ENCODE measurements around the gene SH3BGR.

SH3BGR gene

GRCh38 chr21:39523915-39524314 lies 72.1 kb downstream of the SH3BGR start:
- no peak overlapping the region for H3K4me3 ChIP-seq (replicated peaks in 1 of 2; ENCODE audit: low read depth in 2 of 2, low read length in 2 of 2)
- TF ChIP-seq, protein P1, sequence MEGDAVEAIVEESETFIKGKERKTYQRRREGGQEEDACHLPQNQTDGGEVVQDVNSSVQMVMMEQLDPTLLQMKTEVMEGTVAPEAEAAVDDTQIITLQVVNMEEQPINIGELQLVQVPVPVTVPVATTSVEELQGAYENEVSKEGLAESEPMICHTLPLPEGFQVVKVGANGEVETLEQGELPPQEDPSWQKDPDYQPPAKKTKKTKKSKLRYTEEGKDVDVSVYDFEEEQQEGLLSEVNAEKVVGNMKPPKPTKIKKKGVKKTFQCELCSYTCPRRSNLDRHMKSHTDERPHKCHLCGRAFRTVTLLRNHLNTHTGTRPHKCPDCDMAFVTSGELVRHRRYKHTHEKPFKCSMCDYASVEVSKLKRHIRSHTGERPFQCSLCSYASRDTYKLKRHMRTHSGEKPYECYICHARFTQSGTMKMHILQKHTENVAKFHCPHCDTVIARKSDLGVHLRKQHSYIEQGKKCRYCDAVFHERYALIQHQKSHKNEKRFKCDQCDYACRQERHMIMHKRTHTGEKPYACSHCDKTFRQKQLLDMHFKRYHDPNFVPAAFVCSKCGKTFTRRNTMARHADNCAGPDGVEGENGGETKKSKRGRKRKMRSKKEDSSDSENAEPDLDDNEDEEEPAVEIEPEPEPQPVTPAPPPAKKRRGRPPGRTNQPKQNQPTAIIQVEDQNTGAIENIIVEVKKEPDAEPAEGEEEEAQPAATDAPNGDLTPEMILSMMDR (IDR thresholded peaks at IDR 0.05; ENCODE audit: low read depth, low read length) = no peak
- DNase-seq (ENCODE audit: low read depth in 2 of 2) = no peak

DNA sequence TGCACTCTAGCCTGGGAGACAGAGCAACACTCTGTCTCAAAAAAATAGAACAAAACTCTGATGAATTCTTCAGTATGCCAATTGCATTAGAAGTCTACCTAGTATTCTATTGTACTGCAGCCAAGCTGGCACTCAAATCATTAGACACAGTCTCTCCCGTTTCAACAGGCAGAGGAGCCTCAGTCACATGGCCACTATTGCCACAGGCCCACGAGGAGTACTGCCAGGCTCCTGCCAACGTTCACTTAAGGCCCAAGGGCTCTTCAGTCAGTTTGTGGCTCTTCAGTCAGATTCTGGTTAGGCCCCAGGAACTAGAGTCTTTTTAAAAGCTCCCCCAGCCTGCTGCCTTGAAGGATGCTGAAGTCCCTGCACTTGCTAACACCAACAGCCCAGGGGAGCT lies 73.4 kb downstream of the SH3BGR start:
- TF ChIP-seq, protein P1 (IDR thresholded peaks at IDR 0.05; ENCODE audit: low read depth, low read length) = no peak
- no peak overlapping the region for H3K4me3 ChIP-seq (replicated peaks in 1 of 2; ENCODE audit: low read depth in 2 of 2, low read length in 2 of 2)
- DNase-seq (ENCODE audit: low read depth in 2 of 2) = no peak

GRCh38 chr21:39525601-39526000 lies 73.8 kb downstream of the SH3BGR start:
- TF ChIP-seq, protein P1 (IDR thresholded peaks at IDR 0.05; ENCODE audit: low read depth, low read length) = no peak
- no peak overlapping the region for H3K4me3 ChIP-seq (replicated peaks in 1 of 2; ENCODE audit: low read depth in 2 of 2, low read length in 2 of 2)
- no peak for DNase-seq (ENCODE audit: low read depth in 2 of 2)

- TF ChIP-seq, protein P1 (IDR thresholded peaks at IDR 0.05; ENCODE audit: low read depth, low read length) = no peak
- no peak overlapping the region for H3K4me3 ChIP-seq (replicated peaks in 1 of 2; ENCODE audit: low read depth in 2 of 2, low read length in 2 of 2)
- DNase-seq (ENCODE audit: low read depth in 2 of 2) = no peak
Measured at GRCh38 chr21:39527067-39527595, 75.4 kb downstream of the SH3BGR start.

- no peak overlapping the region for H3K4me3 ChIP-seq (replicated peaks in 1 of 2; ENCODE audit: low read depth in 2 of 2, low read length in 2 of 2)
- TF ChIP-seq, protein P1 (IDR thresholded peaks at IDR 0.05; ENCODE audit: low read depth, low read length) = no peak
- no peak for DNase-seq (ENCODE audit: low read depth in 2 of 2)
Measured at GRCh38 chr21:39527664-39528381, 76.1 kb downstream of the SH3BGR start.

GRCh38 chr21:39529026-39529425 lies 77.3 kb downstream of the SH3BGR start:
- TF ChIP-seq, protein P1 (IDR thresholded peaks at IDR 0.05; ENCODE audit: low read depth, low read length) = no peak
- no peak overlapping the region for H3K4me3 ChIP-seq (replicated peaks in 1 of 2; ENCODE audit: low read depth in 2 of 2, low read length in 2 of 2)
- no peak for DNase-seq (ENCODE audit: low read depth in 2 of 2)
